ENCODE results near the gene MGMT.

DNA sequence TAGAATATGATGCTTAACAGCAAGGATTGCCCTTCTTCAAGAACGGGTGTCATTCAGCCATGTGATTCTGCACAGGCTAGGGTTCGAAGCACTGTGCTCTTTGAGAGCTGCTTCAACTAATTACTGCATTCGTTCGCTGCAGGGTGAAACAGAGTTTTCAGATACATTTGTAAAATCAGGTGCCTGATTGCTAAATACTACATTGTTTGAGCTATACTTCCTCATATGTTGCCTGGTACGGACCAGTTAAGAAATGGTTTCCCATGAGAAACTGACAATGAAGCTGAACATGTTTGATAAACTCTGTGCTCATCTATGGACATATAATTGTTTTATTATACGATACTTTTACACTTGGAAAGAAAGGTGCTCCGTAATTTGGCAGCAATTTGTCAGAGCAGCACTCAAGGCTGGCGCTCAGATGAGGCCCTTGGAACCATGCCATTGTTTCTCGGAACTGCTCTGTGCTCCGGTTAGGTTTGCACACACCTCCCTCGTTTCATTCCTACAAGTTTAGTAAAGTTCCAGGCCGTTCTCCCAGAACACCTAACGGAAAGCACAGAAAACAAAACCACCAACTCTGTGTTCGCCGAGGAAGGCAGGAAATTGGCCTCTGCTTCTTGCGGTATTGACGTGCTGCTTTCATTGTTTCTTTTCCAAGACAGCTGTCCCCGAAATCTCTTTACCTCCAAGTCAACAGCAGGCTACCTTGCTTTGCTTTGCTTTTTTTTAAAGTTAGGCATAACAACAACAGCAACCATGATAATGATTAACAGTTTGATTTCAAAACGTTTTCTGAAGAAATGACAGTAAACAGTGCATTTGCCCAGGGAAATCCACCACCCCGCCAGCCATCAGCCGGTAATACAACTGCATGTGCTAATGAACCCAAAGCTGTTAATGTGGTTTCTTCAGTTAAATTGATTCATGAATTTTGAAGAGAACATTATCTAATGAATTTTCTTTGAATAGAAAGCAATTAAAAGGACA, 290.2 kb downstream of the MGMT start:
- TF ChIP-seq EZH2phosphoT487 (IDR thresholded peaks at IDR 0.05; ENCODE audit: borderline replicate concordance, low read depth) (no peak), CTCF (IDR thresholded peaks at IDR 0.05) (no peak), FOSL2 (IDR thresholded peaks at IDR 0.05; ENCODE audit: borderline replicate concordance, low read depth) (no peak), SIN3A (IDR thresholded peaks at IDR 0.05; ENCODE audit: borderline replicate concordance, low read depth, low read length) (no peak), POLR2AphosphoS5 (IDR thresholded peaks at IDR 0.05; ENCODE audit: low read depth, low read length) (no peak), ELF1 (IDR thresholded peaks at IDR 0.05) (no peak), RFX5 (IDR thresholded peaks at IDR 0.05; ENCODE audit: low read length) (no peak), TAF1 (IDR thresholded peaks at IDR 0.05; ENCODE audit: borderline replicate concordance, low read depth, low read length) (no peak), CHD2 (IDR thresholded peaks at IDR 0.05; ENCODE audit: low read length, partially characterized antibody) (no peak), NRF1 (IDR thresholded peaks at IDR 0.05; ENCODE audit: low read depth, low read length) (no peak), SMC3 (IDR thresholded peaks at IDR 0.05; ENCODE audit: low read depth, low read length) (no peak), RCOR1 (IDR thresholded peaks at IDR 0.05; ENCODE audit: low read length) (no peak), FOXJ3 (CRISPR knock-in tag; IDR thresholded peaks at IDR 0.05) (no peak), GATA2 (CRISPR knock-in tag; IDR thresholded peaks at IDR 0.05) (no peak)

Measured in SK-N-SH (cell line).